Left lung (tissue), 10 donors: ENCODE results near the gene DTNBP1. TPM values are rescaled to one million over a fixed set of nuclear protein-coding genes. Genes with fewer than 3 reads are reported as not detected.

Experiments
- ATAC-seq: fragments of 200-7000 bp; cut with Tn5 transposase; one replicate; pipeline ENCODE4 v1.9.1; 2020; ENCODE audit warnings: moderate library complexity
- DNase-seq, 4 donors: peaks; one replicate each; pipeline ENCODE4 v3.0.0-alpha.2; 2013 to 2020
- H3K27ac ChIP-seq, 2 donors: fragments of 200-600 bp; sonication (generic) in 1 of 2; one replicate each; pipeline versions ENCODE4 v1.5.0 to v1.8.0; 2020 to 2021
- H3K27me3 ChIP-seq, 2 donors: fragments of 200-600 bp; sonication (generic) in 1 of 2; one replicate each; pipeline versions ENCODE4 v1.5.0 to v1.8.0; 2020 to 2021
- H3K36me3 ChIP-seq, 2 donors: fragments of 200-600 bp; sonication (generic) in 1 of 2; one replicate each; pipeline versions ENCODE4 v1.5.0 to v1.8.0; 2020 to 2021
- H3K4me1 ChIP-seq, 2 donors: fragments of 200-600 bp; one replicate each; pipeline ENCODE4 v1.8.0; 2021
- H3K4me3 ChIP-seq, 2 donors: fragments of 200-600 bp; sonication (generic) in 1 of 2; one replicate each; pipeline versions ENCODE4 v1.5.0 to v1.8.0; 2020 to 2021; ENCODE audit warnings: mild to moderate bottlenecking in 1 of 2
- H3K9me3 ChIP-seq, 2 donors: fragments of 200-600 bp; sonication (generic) in 1 of 2; one replicate each; pipeline versions ENCODE4 v1.5.0 to v1.8.0; 2020 to 2021
- CTCF ChIP-seq, 2 donors: fragments of 200-600 bp; sonication (generic) in 1 of 2; IDR thresholded peaks; one replicate each; pipeline versions ENCODE4 v1.5.0 to v1.8.0; 2021; ENCODE audit warnings: antibody characterized with exemption in 2 of 2
- intact Hi-C, 2 donors: fragments of 100-400 bp; cut with DNase I; formaldehyde crosslinking; loops; one replicate each; pipeline versions ENCODE4 v1.11.2 to v1.14.2; 2022
- polyA plus RNA-seq, 6 donors: library from polyadenylated mRNA; unstranded; fragments of 120-200 nt; gene quantifications; one replicate each; pipeline ENCODE4 v1.2.1, GENCODE V29; 2013; ENCODE audit not compliant: insufficient read length in 6 of 6
- total RNA-seq, 2 donors: library from RNA; stranded (reverse); fragmentation: NEBNext Ultra II Directional; extraction: Animal tissue kit (Norgen Biotek cat#: 25700); gene quantifications; one replicate each; pipeline ENCODE4 v1.2.1, GENCODE V29; 2021
- donor health status: DM: no; HTN: yes; CAD: no.
- donor health status: DM: no; HTN: no; CAD: no.

The DTNBP1 gene
- total and polyA plus RNA-seq, 8 donors: 15.3 to 18.5 (median 16.2) TPM

DNA sequence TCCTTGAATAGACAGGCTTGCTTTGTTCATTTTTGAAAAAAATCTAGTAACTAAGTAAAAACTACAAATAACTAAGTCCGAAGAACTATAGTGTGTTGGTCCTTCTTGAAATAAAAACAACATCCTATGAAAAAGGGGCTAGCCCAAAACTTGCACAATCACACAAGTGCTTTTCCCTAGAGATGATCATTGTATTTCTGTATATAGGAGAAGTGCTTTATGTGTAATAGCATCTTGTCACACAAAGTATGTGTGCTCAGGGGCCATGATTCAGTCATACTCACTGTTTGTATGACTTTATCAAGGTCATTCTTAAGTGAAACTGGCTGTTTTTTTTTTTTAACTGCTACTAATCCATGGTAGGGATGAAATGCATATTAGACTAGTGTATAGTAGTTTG, 179.8 kb downstream of the DTNBP1 start:
- intact Hi-C loops: no loop called here
- Histone ChIP-seq H3K27ac (no peak overlapping the region), H3K27me3 (no peaks in the 10 kb centered on the region), H3K36me3 (peaks cover 0 to 12% of the 10 kb centered on the region in 2 donors), H3K4me1 (peaks cover 0 to 28% of the 10 kb centered on the region in 2 donors), H3K4me3 (no peak overlapping the region), H3K9me3 (no peaks in the 10 kb centered on the region)
- no peak for ATAC-seq
- DNase-seq: no peak
- TF ChIP-seq CTCF (IDR thresholded peaks at IDR 0.05): no peak

- TF ChIP-seq CTCF (IDR thresholded peaks at IDR 0.05): no peak
- Histone ChIP-seq H3K4me1 (peaks cover 5 to 35% of the 10 kb centered on the region in 2 donors), H3K27ac (no peak overlapping the region), H3K27me3 (no peaks in the 10 kb centered on the region), H3K36me3 (no peaks in the 10 kb centered on the region), H3K9me3 (no peaks in the 10 kb centered on the region), H3K4me3 (no peak overlapping the region)
- no peak for DNase-seq
- ATAC-seq: no peak
- intact Hi-C loops: no loop called here
These were observed 181.2 kb downstream of the DTNBP1 start for GRCh38 chr6:15481390-15482291.

GRCh38 chr6:15480525-15480924, 182.3 kb downstream of the DTNBP1 start:
- H3K27ac ChIP-seq: no peak overlapping the region
- H3K4me1 ChIP-seq: peaks cover 5 to 44% of the 10 kb centered on the region in 2 donors
- no peak overlapping the region for H3K4me3 ChIP-seq
- no peaks in the 10 kb centered on the region for H3K36me3 ChIP-seq
- H3K27me3 ChIP-seq: no peaks in the 10 kb centered on the region
- no peak for TF ChIP-seq CTCF (IDR thresholded peaks at IDR 0.05)
- intact Hi-C loops: no loop called here
- ATAC-seq (peak; percentile 74), DNase-seq (no peak)
- H3K9me3 ChIP-seq: no peaks in the 10 kb centered on the region

- ATAC-seq: peak; percentile 37
- Histone ChIP-seq H3K27me3 (no peaks in the 10 kb centered on the region), H3K9me3 (no peaks in the 10 kb centered on the region), H3K27ac (no peak overlapping the region), H3K4me3 (no peak overlapping the region), H3K36me3 (peaks cover 0 to 5% of the 10 kb centered on the region in 2 donors), H3K4me1 (peaks cover 5 to 50% of the 10 kb centered on the region in 2 donors)
- no peak for TF ChIP-seq CTCF (IDR thresholded peaks at IDR 0.05)
- DNase-seq: no peak
- intact Hi-C loops: no loop called here
These were observed 183.1 kb downstream of the DTNBP1 start for GRCh38 chr6:15479761-15480160.

DNA sequence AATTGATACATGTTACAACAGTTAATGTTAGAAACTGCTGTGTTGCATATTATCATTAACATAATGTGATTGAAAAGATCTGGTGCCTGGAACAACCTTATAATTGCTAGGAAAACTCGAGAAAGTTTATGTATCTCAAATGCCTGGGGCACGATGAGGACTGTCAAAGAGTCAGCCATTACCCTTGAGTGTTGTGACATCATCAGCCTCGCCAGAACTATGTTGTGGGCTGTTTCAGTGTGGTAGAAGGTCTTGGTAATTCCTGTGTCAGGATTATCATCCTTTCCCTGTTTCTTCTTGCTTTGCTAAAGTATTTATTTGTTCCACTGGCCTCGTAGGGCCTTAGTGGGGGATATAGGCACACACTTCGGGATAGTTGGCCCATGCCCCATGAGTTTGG, 185.1 kb downstream of the DTNBP1 start:
- no peak for DNase-seq
- no peak for TF ChIP-seq CTCF (IDR thresholded peaks at IDR 0.05)
- no peaks in the 10 kb centered on the region for H3K9me3 ChIP-seq
- no peak overlapping the region for H3K4me3 ChIP-seq
- H3K36me3 ChIP-seq: peaks cover 0 to 5% of the 10 kb centered on the region in 2 donors
- no peak for ATAC-seq
- no peaks in the 10 kb centered on the region for H3K27me3 ChIP-seq
- peaks cover 5 to 63% of the 10 kb centered on the region in 2 donors for H3K4me1 ChIP-seq
- H3K27ac ChIP-seq: no peak overlapping the region
- intact Hi-C loops: no loop called here
